ENCODE results near the gene LSM3.
A peak's percentile ranks its signal among the peaks of the same experiment; 100 is the strongest.

Gene LSM3

GRCh38 chr3:14142567-14143270 is 35.9 kb upstream of the LSM3 start:
- Histone ChIP-seq H3K9me2 (ENCODE audit: low read depth, low read length) (no peaks in the 10 kb centered on the region), H3K9ac (ENCODE audit: low read length) (no peak overlapping the region), H3K4me1 (ENCODE audit: insufficient read depth, low read length, severe bottlenecking) (peaks cover 12% of the 10 kb centered on the region), H3K9me3 (ENCODE audit: low read length) (no peaks in the 10 kb centered on the region), H4K20me1 (ENCODE audit: insufficient read depth, low read length) (no peaks in the 10 kb centered on the region), H3K4me3 (ENCODE audit: low read depth, low read length, poor library complexity, severe bottlenecking) (no peak overlapping the region), H3F3A (ENCODE audit: insufficient read depth, low read length) (no peaks in the 10 kb centered on the region), H3K4me2 (ENCODE audit: low read length) (no peak overlapping the region), H2AFZ (ENCODE audit: low read length) (no peak overlapping the region), H3K36me3 (ENCODE audit: insufficient read depth, low read length) (peaks cover 20% of the 10 kb centered on the region; the same call in 1 of the 2 replicates), H3K27ac (ENCODE audit: low read depth, low read length, poor library complexity, severe bottlenecking) (no peak overlapping the region), H3K27me3 (ENCODE audit: insufficient read depth, low read length) (no peaks in the 10 kb centered on the region), H3K79me2 (ENCODE audit: insufficient read depth, low read length) (no peaks in the 10 kb centered on the region)
- no peak for TF ChIP-seq EZH2 (IDR thresholded peaks at IDR 0.05; ENCODE audit: borderline replicate concordance, low read length)
- TF ChIP-seq CTCF (IDR thresholded peaks at IDR 0.05; ENCODE audit: low read length), result no peak

DNA sequence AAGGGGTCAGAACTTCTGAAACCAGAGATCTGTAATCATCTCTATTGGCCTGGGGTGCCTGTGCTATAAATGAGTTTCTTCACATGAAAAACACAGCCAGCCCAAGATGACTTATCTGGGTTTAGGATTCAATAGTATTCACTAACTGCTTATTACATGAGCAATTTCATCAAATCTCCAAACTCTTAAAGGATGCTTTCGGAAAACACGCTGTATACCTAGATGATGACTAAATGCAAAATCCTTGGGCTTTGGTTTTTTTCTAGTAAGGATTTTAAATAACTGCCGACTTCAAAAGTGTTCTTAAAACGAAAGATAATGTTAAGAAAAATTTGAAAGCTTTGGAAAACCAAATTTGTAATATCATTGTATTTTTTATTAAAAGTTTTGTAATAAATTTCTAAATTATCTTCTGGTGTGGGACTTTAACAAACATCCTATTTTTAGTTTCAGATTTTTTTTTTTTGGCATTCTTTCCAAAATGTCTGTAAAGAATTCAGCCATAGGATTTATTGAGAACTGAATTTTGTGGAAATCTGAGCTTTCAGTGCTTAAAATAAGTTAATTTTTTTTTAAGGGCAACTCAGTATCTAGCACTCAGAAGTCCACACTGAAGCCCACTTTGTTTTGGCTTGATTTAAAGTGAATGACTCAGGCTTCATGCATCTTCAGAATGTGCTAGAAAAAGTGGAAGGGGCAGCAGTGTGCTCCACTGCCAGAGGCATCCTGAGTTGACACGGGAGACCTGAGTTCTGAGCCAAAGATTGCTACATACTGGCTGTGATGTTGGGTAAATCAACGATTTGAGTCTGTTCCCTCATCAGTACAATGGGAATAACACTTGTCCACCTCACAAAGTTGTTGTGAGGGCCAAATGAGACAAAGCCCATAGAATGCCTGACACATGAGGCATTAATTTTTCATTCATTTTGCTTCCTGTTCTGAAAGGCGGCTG is 35.1 kb upstream of the LSM3 start:
- H3K4me2 ChIP-seq (ENCODE audit: low read length), result no peak overlapping the region
- H3K27ac ChIP-seq (ENCODE audit: low read depth, low read length, poor library complexity, severe bottlenecking), result no peak overlapping the region
- no peaks in the 10 kb centered on the region for H4K20me1 ChIP-seq (ENCODE audit: insufficient read depth, low read length)
- H3K9me3 ChIP-seq (ENCODE audit: low read length), result no peaks in the 10 kb centered on the region
- H3K36me3 ChIP-seq (ENCODE audit: insufficient read depth, low read length), result peaks cover 20% of the 10 kb centered on the region; the same call in 1 of the 2 replicates
- no peak overlapping the region for H3K4me3 ChIP-seq (ENCODE audit: low read depth, low read length, poor library complexity, severe bottlenecking)
- H2AFZ ChIP-seq (ENCODE audit: low read length), result no peak overlapping the region
- no peaks in the 10 kb centered on the region for H3K79me2 ChIP-seq (ENCODE audit: insufficient read depth, low read length)
- H3K27me3 ChIP-seq (ENCODE audit: insufficient read depth, low read length), result no peaks in the 10 kb centered on the region
- no peaks in the 10 kb centered on the region for H3F3A ChIP-seq (ENCODE audit: insufficient read depth, low read length)
- no peak for TF ChIP-seq EZH2 (IDR thresholded peaks at IDR 0.05; ENCODE audit: borderline replicate concordance, low read length)
- no peak for TF ChIP-seq CTCF (IDR thresholded peaks at IDR 0.05; ENCODE audit: low read length)
- peaks cover 12% of the 10 kb centered on the region for H3K4me1 ChIP-seq (ENCODE audit: insufficient read depth, low read length, severe bottlenecking)
- H3K9me2 ChIP-seq (ENCODE audit: low read depth, low read length), result no peaks in the 10 kb centered on the region
- H3K9ac ChIP-seq (ENCODE audit: low read length), result no peak overlapping the region

DNA sequence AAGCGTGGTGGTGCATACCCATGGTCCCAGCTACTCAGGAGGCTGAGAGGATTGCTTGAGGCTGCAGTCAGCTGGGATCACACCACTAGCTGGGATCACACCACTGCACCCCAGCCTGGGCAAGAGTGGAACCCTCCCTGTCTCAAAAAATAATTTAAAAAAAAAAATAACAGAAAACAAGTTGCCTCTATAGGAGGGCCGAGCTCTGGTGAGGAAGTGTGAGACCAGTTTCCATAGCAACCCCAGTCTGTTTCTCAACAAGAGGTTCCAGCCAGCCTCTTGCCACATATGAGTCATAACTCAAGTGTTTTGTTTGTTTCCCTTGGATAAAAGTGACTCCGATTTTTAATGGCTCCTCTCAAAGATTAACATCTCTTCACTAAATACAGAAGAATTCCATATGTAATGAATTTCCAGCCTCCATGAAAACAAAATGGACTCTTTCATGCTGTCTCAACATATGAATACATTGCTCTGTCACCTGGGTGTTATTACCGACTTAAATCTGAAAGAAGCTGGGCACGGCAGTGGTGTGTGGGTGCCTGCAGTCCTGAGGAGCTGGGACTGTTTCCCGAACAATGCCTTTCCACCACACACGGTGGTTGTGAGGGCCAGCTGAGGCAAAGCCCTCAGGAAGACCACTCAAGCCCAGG is 34.1 kb upstream of the LSM3 start:
- TF ChIP-seq CTCF (IDR thresholded peaks at IDR 0.05; ENCODE audit: low read length) (no peak), EZH2 (IDR thresholded peaks at IDR 0.05; ENCODE audit: borderline replicate concordance, low read length) (no peak)
- Histone ChIP-seq H3K27me3 (ENCODE audit: insufficient read depth, low read length) (no peaks in the 10 kb centered on the region), H3K4me3 (ENCODE audit: low read depth, low read length, poor library complexity, severe bottlenecking) (no peak overlapping the region), H3K36me3 (ENCODE audit: insufficient read depth, low read length) (peaks cover 20% of the 10 kb centered on the region; the same call in 1 of the 2 replicates), H3K79me2 (ENCODE audit: insufficient read depth, low read length) (no peaks in the 10 kb centered on the region), H3K9me2 (ENCODE audit: low read depth, low read length) (no peaks in the 10 kb centered on the region), H3K9me3 (ENCODE audit: low read length) (no peaks in the 10 kb centered on the region), H3K4me1 (ENCODE audit: insufficient read depth, low read length, severe bottlenecking) (peaks cover 12% of the 10 kb centered on the region), H3K9ac (ENCODE audit: low read length) (no peak overlapping the region), H3F3A (ENCODE audit: insufficient read depth, low read length) (no peaks in the 10 kb centered on the region), H3K4me2 (ENCODE audit: low read length) (no peak overlapping the region), H4K20me1 (ENCODE audit: insufficient read depth, low read length) (no peaks in the 10 kb centered on the region), H2AFZ (ENCODE audit: low read length) (no peak overlapping the region), H3K27ac (ENCODE audit: low read depth, low read length, poor library complexity, severe bottlenecking) (peak overlapping the region; percentile 29)

Measured in OCI-LY1 (cell line).